Vagina (tissue), 2 donors: ENCODE results near the gene TAF1B.

Source experiments
- POLR2A ChIP-seq, 2 donors: fragments of 450-650 bp; IDR thresholded peaks; one replicate each; pipeline ENCODE4 v1.6.1; 2017; ENCODE audit warnings: antibody characterized with exemption in 2 of 2, mild to moderate bottlenecking in 2 of 2, moderate library complexity in 2 of 2
- POLR2AphosphoS5 ChIP-seq, 2 donors: sonication (generic); formaldehyde crosslinking; IDR thresholded peaks; one replicate each; pipeline ENCODE4 v1.9.0; 2017; ENCODE audit warnings: antibody characterized with exemption in 2 of 2, mild to moderate bottlenecking in 2 of 2, low read depth in 1 of 2; ENCODE audit not compliant: insufficient read depth in 1 of 2
- TF ChIP-seq, protein P1 (sequence below), 3 experiments: fragments of 450-650 bp in 2 of 3; fragments of 200-600 bp in 1 of 3; sonication (generic) in 1 of 3; IDR thresholded peaks; one replicate each; pipeline ENCODE4 v1.5.1; 2017 to 2019; ENCODE audit warnings: antibody characterized with exemption in 3 of 3, mild to moderate bottlenecking in 2 of 3, moderate library complexity in 2 of 3

DNA sequence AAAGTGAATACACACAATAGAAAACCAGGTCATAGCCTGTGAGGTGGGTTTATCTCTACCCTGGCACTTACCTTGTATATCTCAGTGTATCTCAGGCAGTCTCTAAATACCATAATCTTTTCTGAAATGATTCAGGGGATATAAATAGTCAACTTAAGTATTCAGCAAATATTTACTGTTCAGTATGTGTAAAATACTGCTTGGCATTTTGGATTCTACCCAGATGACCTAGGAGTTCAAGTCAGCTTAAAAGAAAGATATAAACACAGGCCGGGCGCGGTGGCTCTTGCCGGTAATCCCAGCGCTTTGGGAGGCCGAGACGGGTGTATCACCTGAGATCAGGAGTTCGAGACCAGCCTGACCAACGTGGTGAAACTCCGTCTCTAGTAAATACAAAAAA is 132.1 kb downstream of the TAF1B start:
- TF ChIP-seq POLR2AphosphoS5 (IDR thresholded peaks at IDR 0.05; ENCODE audit: insufficient read depth in 1 of 2, low read depth in 1 of 2) (no peak), POLR2A (IDR thresholded peaks at IDR 0.05) (no peak)
- TF ChIP-seq, protein P1, sequence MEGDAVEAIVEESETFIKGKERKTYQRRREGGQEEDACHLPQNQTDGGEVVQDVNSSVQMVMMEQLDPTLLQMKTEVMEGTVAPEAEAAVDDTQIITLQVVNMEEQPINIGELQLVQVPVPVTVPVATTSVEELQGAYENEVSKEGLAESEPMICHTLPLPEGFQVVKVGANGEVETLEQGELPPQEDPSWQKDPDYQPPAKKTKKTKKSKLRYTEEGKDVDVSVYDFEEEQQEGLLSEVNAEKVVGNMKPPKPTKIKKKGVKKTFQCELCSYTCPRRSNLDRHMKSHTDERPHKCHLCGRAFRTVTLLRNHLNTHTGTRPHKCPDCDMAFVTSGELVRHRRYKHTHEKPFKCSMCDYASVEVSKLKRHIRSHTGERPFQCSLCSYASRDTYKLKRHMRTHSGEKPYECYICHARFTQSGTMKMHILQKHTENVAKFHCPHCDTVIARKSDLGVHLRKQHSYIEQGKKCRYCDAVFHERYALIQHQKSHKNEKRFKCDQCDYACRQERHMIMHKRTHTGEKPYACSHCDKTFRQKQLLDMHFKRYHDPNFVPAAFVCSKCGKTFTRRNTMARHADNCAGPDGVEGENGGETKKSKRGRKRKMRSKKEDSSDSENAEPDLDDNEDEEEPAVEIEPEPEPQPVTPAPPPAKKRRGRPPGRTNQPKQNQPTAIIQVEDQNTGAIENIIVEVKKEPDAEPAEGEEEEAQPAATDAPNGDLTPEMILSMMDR (IDR thresholded peaks at IDR 0.05): no peak
